GM18508 (cell line): ENCODE measurements around the gene DCBLD2.

ENCODE experiments used
- ATAC-seq: cut with Tn5 transposase; IDR thresholded peaks from one replicate; pipeline ENCODE4 v1.9.1; 2021; ENCODE audit warnings: moderate number of reproducible peaks; ENCODE audit not compliant: insufficient read depth, unreplicated experiment

DCBLD2 gene

DNA sequence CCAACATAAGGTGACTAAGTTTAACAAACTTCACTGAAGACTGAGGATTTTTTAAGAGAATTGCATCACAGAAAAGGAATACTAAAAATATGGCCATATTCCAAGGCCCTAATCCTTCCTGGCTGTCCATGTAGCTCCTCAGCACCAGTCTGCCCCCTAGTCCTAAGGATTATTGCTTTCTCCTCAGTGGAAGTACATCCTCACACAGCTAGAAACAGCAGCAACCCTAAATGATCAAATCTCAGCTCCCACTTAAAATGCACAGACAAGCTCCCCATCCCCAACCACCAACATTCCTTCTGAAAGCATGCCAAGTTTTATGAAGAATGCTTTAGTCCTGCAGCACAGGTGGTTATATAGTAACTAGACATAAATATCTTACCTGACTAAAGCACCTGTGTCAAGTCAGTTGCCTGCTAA lies 123.7 kb downstream of the DCBLD2 start:
- no peak for ATAC-seq

- no peak for ATAC-seq
Measured at GRCh38 chr3:98777286-98777685, 124.2 kb downstream of the DCBLD2 start.

DNA sequence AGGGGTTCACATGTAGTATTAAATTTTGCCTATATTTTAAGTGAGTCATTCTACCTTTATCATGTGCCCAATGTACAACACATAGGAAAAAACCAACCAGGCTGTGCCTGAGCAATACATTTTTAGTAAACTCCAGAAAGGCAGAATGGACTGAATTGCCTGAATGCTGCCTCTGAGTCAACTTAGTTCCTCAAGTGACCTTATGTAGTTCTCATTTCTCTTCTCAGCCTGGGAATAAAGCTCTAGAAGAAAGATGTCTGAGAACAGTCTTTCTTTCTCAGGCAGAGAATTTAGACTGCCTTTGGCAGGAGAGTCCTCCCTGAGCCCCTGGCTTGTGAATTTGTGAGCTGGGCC lies 125.4 kb downstream of the DCBLD2 start:
- no peak for ATAC-seq

GRCh38 chr3:98775459-98776139 lies 125.9 kb downstream of the DCBLD2 start:
- ATAC-seq: no peak

DNA sequence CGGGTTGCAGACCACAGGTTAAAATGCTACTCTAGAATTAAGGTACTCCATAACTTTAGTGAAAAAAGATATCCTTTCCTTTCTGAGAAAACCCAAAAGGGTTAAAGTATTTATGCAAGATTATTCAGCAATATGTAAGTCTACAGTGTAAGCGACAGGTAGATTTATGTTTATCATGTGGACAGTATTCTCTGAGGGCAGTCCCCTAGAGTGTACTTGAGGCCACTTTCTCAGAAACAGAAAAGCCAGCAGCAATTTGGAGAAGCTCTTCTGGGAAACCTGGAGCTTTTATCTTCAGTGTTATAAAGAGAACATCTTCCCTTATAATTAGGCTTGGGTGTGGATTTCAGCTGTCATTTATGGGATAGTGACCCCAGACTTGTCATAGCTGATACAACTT lies 129.5 kb downstream of the DCBLD2 start:
- no peak for ATAC-seq

DNA sequence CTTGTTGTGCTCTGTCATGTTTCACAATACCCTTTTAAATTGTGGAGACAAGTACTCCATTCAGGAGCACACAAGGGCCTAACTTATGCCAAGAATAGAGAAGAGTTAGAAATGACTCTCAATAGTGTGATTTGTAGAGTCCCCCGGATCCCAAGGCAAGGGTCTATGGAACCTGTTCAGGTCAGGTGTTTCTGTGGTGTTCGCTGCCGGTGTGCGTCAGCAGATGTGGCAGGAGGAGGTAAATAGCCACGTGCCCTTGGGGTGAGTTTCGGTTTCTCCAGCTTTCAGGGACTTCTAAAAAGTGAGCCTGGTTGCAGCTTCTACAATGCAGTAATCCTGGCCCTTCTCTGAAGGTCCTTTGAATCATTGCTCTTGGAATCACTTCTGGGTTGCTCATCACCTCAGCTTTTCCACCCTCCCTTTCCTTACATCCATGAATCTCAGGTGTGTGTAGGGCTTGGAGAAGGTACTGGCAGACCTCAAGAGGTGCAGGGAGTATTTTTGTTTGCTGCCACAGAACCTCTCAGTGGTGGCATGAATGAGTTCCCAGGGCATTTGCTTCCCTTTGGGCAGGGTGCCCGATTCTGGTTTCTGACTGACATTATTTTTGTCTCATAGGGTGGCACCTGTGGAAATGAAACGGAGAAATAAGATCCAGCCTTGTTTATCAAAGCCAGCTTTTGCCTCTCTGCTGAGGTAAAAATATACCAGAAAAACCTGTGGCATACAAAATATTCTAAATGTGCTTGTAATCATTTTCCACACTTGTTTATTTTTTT lies 131.0 kb downstream of the DCBLD2 start:
- no peak for ATAC-seq

DNA sequence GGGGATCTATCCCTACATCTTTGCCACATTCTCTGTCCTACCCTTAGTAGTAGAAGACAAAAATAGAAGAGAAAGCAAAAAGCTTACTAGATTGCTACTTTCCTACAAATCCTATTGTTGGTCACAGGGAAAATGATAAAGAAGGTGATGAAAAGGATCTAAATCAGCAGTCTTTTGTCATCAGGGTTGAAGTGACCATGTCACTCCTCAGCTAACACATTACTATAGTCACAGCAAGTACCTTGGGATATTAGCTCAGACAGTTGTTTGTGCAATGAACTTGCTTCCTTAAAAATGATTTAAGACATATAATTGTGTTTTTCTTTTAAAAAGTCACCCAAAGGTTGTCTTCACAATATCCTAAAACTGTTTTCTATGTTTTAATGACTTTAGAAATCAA lies 132.0 kb downstream of the DCBLD2 start:
- no peak for ATAC-seq

DNA sequence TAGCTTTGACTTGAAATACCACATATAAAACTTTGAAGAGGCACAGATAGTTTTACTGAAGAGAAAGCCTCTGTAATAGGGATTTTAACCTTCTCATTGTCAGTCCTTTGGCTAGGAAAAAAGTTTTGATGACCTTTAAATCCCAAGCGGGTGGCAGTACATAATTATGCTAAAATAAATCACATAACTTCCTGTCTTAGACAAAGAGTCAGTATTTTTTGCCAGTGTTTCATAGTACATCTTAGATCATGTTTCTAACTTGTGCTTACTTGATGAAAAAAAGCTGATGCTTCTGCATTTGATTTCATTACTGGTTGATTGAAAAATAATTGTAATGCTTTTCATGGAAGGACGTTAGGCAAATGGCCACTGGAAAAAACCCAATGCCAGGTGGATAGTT lies 132.5 kb downstream of the DCBLD2 start:
- no peak for ATAC-seq

DNA sequence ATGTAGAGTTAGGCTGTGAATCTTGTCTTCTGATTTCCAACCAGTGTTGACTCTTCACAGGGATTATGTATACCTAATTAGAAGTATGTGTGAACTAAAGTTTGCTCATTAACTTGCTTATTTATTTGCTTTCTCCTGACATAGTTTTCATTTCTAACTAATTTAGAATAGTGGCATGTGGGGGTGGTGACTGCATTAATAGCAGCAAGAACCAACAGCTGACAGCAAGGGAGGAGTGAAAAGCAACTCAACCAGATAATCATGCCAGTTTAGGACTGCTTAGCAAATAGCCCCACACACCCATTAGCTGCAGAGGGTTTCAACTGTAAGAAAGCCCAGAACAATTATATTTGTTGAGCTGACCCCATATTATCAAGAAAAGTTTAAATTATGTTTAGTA lies 134.6 kb downstream of the DCBLD2 start:
- no peak for ATAC-seq

DNA sequence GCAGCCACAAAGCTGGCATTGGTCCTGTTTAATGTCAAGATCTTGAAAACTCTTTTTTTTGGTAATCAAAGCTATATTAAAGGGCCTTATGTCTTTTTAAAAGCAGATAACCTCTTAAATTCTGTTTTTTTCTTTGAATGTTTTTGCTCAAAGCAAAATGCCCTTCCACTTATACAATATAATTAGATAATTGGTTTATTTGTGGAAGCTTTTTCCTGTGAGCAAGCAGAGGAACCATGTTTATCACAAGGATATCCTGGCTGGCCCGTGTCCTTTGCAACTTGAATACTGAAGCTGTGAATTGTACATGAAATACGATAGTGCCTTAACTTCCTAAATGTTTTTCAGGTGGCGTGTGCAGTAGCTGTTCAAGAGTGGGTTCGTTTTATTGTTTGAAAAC lies 135.8 kb downstream of the DCBLD2 start:
- no peak for ATAC-seq

DNA sequence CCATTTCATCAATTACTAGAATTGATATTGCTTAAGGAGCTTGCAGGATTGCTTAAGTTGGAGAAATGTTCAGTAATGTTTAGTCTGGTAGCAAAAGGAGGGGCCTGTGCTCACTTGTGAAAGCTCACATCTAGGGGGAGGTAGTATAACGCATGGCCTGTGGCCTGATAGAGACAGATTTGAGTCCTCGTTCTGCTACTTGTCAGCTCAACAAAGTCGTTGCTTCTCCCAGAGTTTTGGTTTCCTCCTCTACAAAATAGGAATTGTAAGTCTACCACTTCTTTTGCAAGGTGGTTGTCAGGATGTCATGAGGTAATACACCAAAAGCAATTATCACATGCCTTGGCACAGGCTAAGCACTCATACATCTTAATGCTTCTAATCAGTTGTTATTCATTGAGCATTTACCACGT lies 137.0 kb downstream of the DCBLD2 start:
- no peak for ATAC-seq

DNA sequence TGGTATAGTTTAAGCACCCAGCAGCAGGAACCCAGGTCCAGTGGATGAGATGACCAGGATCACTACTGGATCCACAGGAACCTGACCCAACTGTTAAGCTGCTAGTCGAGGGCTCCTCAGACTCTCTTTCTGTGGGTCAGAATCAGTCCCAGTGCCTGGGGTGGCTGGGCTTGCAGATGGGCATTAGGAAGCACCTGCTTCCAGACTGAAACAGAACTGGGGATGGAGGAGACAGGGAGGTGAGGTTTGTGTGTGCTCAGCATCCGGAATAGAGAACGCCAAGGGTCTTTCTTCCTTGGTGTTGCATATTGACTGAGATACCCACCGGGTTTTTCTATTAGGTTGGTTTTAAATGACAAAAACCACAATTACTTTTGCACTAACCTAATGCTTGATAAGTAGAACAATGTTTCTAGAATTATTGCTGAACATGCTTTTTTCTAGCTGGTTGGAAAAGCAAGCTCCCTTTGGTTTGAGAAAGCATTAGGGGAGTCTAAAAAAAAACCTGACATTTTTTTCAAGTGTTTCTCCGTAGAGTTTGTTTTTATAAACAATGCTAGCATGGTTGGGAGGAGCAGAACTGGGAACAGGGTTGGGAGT lies 137.6 kb downstream of the DCBLD2 start:
- ATAC-seq: no peak

GRCh38 chr3:98763076-98763475 lies 138.4 kb downstream of the DCBLD2 start, which contains the start of gene ST3GAL6:
Gene ST3GAL6 (plus strand): TSS chr3:98763340. CDS start chr3:98768441, 5,101 bp downstream.
- ATAC-seq: no peak

GRCh38 chr3:98761643-98762229 lies 139.8 kb downstream of the DCBLD2 start:
- no peak for ATAC-seq

DNA sequence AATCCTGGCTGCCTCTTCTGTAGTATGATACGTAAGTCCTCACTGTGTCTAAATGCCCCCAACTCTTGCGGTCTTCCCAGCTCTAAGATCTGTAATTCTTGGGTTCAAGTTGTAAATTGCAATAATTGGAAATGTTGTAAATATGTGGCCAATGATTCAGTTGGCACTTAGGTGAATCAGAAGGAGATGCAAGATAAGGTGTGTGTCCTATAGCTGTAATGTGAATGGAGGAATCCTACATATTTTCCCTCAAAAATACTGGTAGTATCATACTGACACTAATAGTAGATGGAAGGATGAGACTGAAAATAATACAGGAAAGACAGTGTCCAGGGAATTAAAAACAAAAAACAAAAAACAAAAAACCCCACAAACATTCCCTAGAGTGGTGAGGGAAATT lies 141.9 kb downstream of the DCBLD2 start:
- ATAC-seq: no peak

- no peak for ATAC-seq
Measured at GRCh38 chr3:98755601-98756000, 145.9 kb downstream of the DCBLD2 start.

DNA sequence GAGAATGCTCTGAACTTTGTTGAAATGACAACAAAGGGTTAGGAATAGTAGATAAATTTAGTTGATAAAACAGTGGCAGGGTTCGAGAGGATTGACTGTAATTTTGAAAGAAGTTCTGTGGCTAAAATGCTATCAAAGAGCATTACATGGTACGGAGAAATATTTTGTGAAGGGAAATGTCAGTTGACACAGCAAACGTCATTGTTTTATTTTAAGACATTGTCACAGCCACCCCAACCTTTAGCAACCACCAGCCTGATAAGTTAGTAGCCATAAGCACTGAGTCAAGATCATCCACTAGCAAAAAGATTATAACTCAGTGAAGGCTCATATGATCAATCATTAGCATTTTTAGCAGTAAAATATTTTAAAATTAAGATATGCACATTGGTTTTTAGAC lies 147.0 kb downstream of the DCBLD2 start:
- no peak for ATAC-seq

DNA sequence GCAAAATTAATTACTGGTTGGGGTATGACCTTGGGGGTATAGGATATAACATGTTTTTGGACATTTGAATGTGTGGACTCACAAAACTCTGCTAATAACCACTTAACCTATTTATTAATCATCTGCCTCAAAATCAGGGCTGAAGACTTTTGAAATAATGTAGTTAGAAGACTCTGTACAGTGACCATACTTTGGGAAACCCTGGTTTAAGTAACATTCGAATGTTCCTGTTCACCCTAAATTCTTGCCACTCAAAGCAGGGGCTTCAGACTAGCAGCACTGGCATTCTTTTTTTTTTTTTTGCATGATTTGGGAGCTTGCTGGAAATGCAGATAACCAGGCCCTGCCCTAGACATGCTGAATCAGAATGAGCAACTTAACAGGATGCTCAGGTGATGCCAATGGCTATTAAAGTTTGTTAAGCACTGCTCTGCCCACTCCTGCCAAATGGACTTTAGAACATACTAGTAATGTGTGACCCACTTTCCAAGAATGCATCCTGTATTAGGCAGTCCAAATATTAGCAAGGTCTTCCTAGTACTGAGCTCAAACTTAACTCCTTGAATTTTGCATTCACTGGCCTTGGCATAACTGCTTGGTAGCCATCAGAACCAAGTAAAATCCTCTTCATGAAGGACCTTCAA lies 151.1 kb downstream of the DCBLD2 start:
- ATAC-seq: no peak

DNA sequence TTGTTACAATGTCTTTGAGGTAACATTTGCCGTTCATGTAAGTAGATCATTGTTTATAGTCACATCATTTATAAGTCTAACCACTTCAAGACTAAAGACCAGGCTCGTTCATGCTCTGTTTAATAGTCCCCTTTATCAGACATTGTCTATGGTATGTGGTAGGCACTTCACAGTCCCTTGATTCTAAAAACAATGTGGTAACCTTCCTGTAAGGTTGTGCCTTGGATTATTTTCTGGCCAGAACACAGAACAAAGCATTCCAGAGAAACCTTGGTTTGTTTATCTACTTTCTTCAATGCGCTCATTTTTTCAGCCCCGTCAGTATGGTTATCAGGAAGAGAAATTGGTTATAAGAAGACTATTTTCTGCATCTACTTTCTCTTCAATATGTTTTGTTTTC lies 154.6 kb downstream of the DCBLD2 start:
- no peak for ATAC-seq

DNA sequence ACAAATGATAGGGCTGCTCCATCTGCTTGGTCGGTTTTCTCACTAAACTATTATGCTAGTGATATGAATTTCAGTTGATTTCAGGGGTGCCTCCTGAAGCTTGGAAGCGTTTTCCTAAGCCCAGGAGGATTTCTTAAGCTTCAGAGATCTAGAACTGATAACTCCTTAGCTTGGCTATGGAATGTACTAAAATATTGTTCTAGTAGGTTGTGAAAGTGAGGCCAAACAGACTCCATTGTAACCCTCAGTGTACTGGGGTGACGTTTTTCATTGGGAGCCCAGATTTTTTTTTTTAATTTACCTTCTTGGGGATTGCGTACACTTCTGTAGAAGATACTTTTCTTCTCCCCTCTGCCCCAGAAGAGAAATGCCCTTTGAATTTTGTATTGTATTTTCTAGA lies 155.4 kb downstream of the DCBLD2 start:
- ATAC-seq: no peak
